Loucy (cell line): ENCODE measurements around the gene GPHN.

Source experiments
- CTCF ChIP-seq: fragments of 200-600 bp; sonication (generic); conservative IDR thresholded peaks from 2 replicates; pipeline ENCODE4 v1.5.1; 2014; ENCODE audit warnings: mild to moderate bottlenecking, antibody characterized with exemption, low read length
- EZH2phosphoT487 ChIP-seq: fragments of 200-600 bp; IDR thresholded peaks from 2 replicates; pipeline ENCODE4 v1.6.1; 2018; ENCODE audit warnings: antibody characterized with exemption, mild to moderate bottlenecking, moderate library complexity, borderline replicate concordance

GRCh38 chr14:67225523-67225922 lies 717.6 kb downstream of the GPHN start:
- TF ChIP-seq CTCF = no peak
- no peak for TF ChIP-seq EZH2phosphoT487
